ENCODE results near the gene CCNB3. TPM values are rescaled to one million over a fixed set of nuclear protein-coding genes. Genes with fewer than 3 reads are reported as not detected.
A peak's percentile ranks its signal among the peaks of the same experiment; 100 is the strongest.

Gene CCNB3
- polyA plus RNA-seq, 3 donors = 0.08 to 0.21 TPM; not detected in 1

DNA sequence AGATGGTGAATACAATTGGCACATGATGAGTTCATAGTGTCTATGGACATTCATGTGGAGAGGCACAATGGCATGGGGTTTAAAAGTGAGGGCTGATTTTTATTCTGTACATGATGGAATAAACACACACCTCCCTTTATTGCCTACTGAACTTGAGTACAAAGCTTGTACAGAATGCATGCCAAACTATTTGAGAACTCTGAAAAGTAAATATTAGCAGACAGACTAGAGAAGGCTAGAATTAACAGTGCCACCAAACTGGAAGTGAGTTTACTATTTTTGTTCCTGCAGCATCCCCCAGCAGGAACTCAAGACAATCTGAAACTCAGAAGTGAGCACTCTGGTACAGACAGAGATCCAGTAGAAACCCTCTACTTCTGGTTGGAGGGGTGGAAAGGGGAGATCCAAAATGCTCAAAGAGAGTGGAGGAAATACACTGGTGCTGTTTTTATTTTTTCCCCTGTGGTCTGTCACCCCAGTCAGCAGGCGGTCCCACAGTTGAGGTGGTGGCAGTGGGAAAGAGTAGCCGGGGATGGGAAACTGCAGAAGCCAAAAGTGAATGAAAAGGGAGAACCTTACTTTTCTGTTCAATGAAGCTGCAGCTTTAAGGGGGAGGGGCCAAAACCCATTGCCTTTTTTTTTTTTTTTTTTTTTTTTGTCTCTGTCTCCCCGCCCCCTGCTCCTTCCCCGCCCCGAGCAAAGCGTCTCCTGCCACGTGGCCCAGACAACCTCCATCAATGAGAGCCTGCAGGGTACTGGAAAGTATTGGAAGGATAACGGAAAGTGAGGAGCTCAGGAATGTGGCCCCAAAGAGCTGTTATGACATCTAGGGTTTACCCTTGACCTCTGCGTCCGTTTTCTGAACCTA lies 24.3 kb upstream of the CCNB3 start:
- no peak overlapping the region for H3K9ac ChIP-seq (ENCODE audit: insufficient read depth, low read length, poor library complexity, severe bottlenecking)
- H3K4me2 ChIP-seq (replicated peaks; ENCODE audit: extremely low read depth, low read length, poor library complexity, severe bottlenecking) = no peak overlapping the region
- no peaks in the 10 kb centered on the region for H3K27me3 ChIP-seq (ENCODE audit: control insufficient read depth in 2 of 2, insufficient read depth in 2 of 2, low read length in 2 of 2)
- H3K4me3 Mint-ChIP-seq = no peak overlapping the region
- no peaks in the 10 kb centered on the region for H3K36me3 ChIP-seq (replicated peaks in 1 of 2; ENCODE audit: control insufficient read depth in 1 of 2, insufficient read depth in 2 of 2, low read length in 2 of 2)
- intact Hi-C loops (cut with micrococcal nuclease) = no loop called here
- no peaks in the 10 kb centered on the region for H3K36me3 Mint-ChIP-seq
- no peaks in the 10 kb centered on the region for H3K4me1 ChIP-seq (ENCODE audit: control insufficient read depth in 1 of 2, insufficient read depth in 2 of 2, low read length in 2 of 2)
- peaks cover 0 to 8% (median 0%) of the 10 kb centered on the region in 3 donors for H3K27me3 Mint-ChIP-seq (ENCODE audit: low read depth in 3 of 3)
- no peaks in the 10 kb centered on the region for H3K9me3 ChIP-seq (replicated peaks in 1 of 2; ENCODE audit: control insufficient read depth in 1 of 2, insufficient read depth in 1 of 2, low read length in 2 of 2)
- no peaks in the 10 kb centered on the region for H3K79me2 ChIP-seq (ENCODE audit: insufficient read depth, low read length)
- no peaks in the 10 kb centered on the region for H4K20me1 ChIP-seq (ENCODE audit: insufficient read depth, low read length)
- H3K9me3 Mint-ChIP-seq = peaks cover 0 to 3% (median 0%) of the 10 kb centered on the region in 7 donors
- H3K27ac ChIP-seq (ENCODE audit: low read depth in 1 of 2, low read length in 2 of 2) = no peak overlapping the region
- H3K27ac Mint-ChIP-seq = no peak overlapping the region
- no peak overlapping the region for H2AFZ ChIP-seq (ENCODE audit: insufficient read depth, low read depth, low read length, poor library complexity, severe bottlenecking)
- no peak overlapping the region for H3K4me3 ChIP-seq (replicated peaks in 1 of 3; ENCODE audit: low read depth in 2 of 3, low read length in 3 of 3)
- TF ChIP-seq, protein P1, sequence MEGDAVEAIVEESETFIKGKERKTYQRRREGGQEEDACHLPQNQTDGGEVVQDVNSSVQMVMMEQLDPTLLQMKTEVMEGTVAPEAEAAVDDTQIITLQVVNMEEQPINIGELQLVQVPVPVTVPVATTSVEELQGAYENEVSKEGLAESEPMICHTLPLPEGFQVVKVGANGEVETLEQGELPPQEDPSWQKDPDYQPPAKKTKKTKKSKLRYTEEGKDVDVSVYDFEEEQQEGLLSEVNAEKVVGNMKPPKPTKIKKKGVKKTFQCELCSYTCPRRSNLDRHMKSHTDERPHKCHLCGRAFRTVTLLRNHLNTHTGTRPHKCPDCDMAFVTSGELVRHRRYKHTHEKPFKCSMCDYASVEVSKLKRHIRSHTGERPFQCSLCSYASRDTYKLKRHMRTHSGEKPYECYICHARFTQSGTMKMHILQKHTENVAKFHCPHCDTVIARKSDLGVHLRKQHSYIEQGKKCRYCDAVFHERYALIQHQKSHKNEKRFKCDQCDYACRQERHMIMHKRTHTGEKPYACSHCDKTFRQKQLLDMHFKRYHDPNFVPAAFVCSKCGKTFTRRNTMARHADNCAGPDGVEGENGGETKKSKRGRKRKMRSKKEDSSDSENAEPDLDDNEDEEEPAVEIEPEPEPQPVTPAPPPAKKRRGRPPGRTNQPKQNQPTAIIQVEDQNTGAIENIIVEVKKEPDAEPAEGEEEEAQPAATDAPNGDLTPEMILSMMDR (IDR thresholded peaks at IDR 0.05) = no peak
- no peak for DNase-seq
- no CpG with 5 or more reads among the region's 10 CpGs for WGBS (ENCODE audit: insufficient coverage)
- H3K4me1 Mint-ChIP-seq = peaks cover 4% of the 10 kb centered on the region

DNA sequence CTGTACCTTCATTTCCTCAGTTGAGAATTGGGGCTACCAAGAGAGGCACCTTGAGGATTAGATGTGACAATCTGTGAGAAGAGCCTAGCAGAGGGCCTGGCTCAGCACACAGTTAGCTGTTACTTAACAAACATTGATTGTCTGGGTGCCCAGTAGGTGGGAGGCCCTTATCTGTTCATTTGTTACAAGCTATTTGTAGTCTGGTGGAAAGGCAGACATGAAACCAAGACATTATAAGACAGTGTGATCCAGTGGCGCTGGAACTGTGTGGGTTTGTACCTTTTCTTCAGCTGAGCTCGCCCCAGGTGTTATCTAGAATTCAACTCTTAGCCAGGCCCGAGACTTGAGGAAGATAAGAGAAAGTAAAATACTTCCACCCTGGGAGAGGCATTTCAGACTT lies 20.7 kb upstream of the CCNB3 start:
- Histone ChIP-seq H3K9ac (ENCODE audit: insufficient read depth, low read length, poor library complexity, severe bottlenecking) (no peak overlapping the region), H3K79me2 (ENCODE audit: insufficient read depth, low read length) (no peaks in the 10 kb centered on the region), H3K27ac (ENCODE audit: low read depth in 1 of 2, low read length in 2 of 2) (no peak overlapping the region), H3K9me3 (replicated peaks in 1 of 2; ENCODE audit: control insufficient read depth in 1 of 2, insufficient read depth in 1 of 2, low read length in 2 of 2) (no peaks in the 10 kb centered on the region), H3K27me3 (ENCODE audit: control insufficient read depth in 2 of 2, insufficient read depth in 2 of 2, low read length in 2 of 2) (peaks cover 0 to 2% of the 10 kb centered on the region in 2 donors), H3K36me3 (replicated peaks in 1 of 2; ENCODE audit: control insufficient read depth in 1 of 2, insufficient read depth in 2 of 2, low read length in 2 of 2) (no peaks in the 10 kb centered on the region), H2AFZ (ENCODE audit: insufficient read depth, low read depth, low read length, poor library complexity, severe bottlenecking) (no peak overlapping the region), H3K4me2 (replicated peaks; ENCODE audit: extremely low read depth, low read length, poor library complexity, severe bottlenecking) (no peak overlapping the region), H3K4me1 (ENCODE audit: control insufficient read depth in 1 of 2, insufficient read depth in 2 of 2, low read length in 2 of 2) (no peaks in the 10 kb centered on the region), H4K20me1 (ENCODE audit: insufficient read depth, low read length) (no peaks in the 10 kb centered on the region), H3K4me3 (replicated peaks in 1 of 3; ENCODE audit: low read depth in 2 of 3, low read length in 3 of 3) (no peak overlapping the region)
- TF ChIP-seq, protein P1 (IDR thresholded peaks at IDR 0.05) = no peak
- H3K4me1 Mint-ChIP-seq = peaks cover 4% of the 10 kb centered on the region
- H3K36me3 Mint-ChIP-seq = no peaks in the 10 kb centered on the region
- H3K4me3 Mint-ChIP-seq = no peak overlapping the region
- WGBS (ENCODE audit: insufficient coverage) = no CpG with 5 or more reads among the region's 3 CpGs
- intact Hi-C loops (cut with micrococcal nuclease) = no loop called here
- peaks cover 0 to 16% (median 2%) of the 10 kb centered on the region in 3 donors for H3K27me3 Mint-ChIP-seq (ENCODE audit: low read depth in 3 of 3)
- peaks cover 0 to 3% (median 0%) of the 10 kb centered on the region in 7 donors for H3K9me3 Mint-ChIP-seq
- no peak for DNase-seq
- peak overlapping the region in 1 of 7 donors; percentile 11 for H3K27ac Mint-ChIP-seq
